Cardiac muscle cell (in vitro differentiated cells and primary cell): ENCODE results near the gene AHNAK. TPM values are rescaled to one million over a fixed set of nuclear protein-coding genes. Genes with fewer than 3 reads are reported as not detected.

Source experiments
- DNase-seq, 2 donors: peaks; one replicate each; pipeline versions ENCODE4 v3.0.0 to v3.0.0-alpha.2; 2010 to 2017; ENCODE audit warnings: low read depth in 1 of 2, low spot score in 1 of 2
- H3K27ac ChIP-seq: fragments of 200-600 bp; sonication (generic); 2 replicates; pipeline ENCODE4 v1.5.1; 2016
- H3K27me3 ChIP-seq: fragments of 200-600 bp; sonication (generic); 2 replicates; pipeline ENCODE4 v1.6.0; 2016; ENCODE audit warnings: control low read depth
- H3K36me3 ChIP-seq: fragments of 200-600 bp; sonication (generic); 2 replicates; pipeline ENCODE4 v1.5.1; 2016; ENCODE audit warnings: control low read depth
- H3K4me1 ChIP-seq: fragments of 200-600 bp; sonication (generic); 2 replicates; pipeline ENCODE4 v1.8.1; 2017; ENCODE audit warnings: low read depth, mild to moderate bottlenecking, mixed run types
- H3K4me3 ChIP-seq: fragments of 200-600 bp; sonication (generic); 2 replicates; pipeline ENCODE4 v1.5.1; 2016; ENCODE audit warnings: mild to moderate bottlenecking
- H3K9me3 ChIP-seq: fragments of 200-600 bp; sonication (generic); 2 replicates; pipeline ENCODE4 v1.5.1; 2017; ENCODE audit warnings: low read depth, mild to moderate bottlenecking, control low read depth
- polyA plus RNA-seq: library from polyadenylated mRNA; unstranded; fragments of >200 nt; fragmentation: Nextera tagmentation; extraction: Ambion mirVana; gene quantifications from 2 replicates; pipeline ENCODE4 v1.2.1, GENCODE V29; 2016
- total RNA-seq: library from RNA; depleted of rRNA; stranded (reverse); fragments of >200 nt; gene quantifications from 2 replicates; pipeline ENCODE4 v1.2.3, GENCODE V29; 2016
- TF ChIP-seq, protein P1 (sequence below): IDR thresholded peaks from 2 replicates; pipeline ENCODE4 v1.5.1; 2012; ENCODE audit warnings: low read depth, mild to moderate bottlenecking, low read length

AHNAK gene
- total and polyA plus RNA-seq, 2 experiments from 2014 or later = 13.4 to 77.1 TPM

DNA sequence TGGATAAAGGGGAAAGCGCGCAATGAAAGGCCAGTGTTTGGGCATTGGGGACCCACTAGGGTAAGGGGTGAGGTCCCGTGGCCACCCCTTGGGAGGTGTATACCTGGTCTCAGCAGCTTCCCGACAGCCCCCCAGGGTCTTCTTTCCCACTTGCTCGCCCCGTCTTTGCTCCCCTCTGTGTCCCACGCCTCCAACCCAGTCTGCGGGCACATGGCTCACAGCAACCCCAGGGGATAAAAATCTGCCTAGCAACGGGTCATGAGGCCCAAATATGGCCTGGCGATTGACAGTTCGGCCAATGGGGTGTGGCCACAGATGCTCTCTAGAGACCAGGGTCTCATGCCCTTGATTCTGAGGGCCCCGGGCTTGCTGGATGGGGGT, 41.6 kb downstream of the AHNAK start:
- peak; percentile 24 to 53 for DNase-seq
- Histone ChIP-seq H3K27me3 (no peaks in the 10 kb centered on the region), H3K36me3 (no peaks in the 10 kb centered on the region), H3K9me3 (no peaks in the 10 kb centered on the region), H3K4me3 (no peak overlapping the region), H3K4me1 (peaks cover 43% of the 10 kb centered on the region), H3K27ac (no peak overlapping the region)
- TF ChIP-seq, protein P1, sequence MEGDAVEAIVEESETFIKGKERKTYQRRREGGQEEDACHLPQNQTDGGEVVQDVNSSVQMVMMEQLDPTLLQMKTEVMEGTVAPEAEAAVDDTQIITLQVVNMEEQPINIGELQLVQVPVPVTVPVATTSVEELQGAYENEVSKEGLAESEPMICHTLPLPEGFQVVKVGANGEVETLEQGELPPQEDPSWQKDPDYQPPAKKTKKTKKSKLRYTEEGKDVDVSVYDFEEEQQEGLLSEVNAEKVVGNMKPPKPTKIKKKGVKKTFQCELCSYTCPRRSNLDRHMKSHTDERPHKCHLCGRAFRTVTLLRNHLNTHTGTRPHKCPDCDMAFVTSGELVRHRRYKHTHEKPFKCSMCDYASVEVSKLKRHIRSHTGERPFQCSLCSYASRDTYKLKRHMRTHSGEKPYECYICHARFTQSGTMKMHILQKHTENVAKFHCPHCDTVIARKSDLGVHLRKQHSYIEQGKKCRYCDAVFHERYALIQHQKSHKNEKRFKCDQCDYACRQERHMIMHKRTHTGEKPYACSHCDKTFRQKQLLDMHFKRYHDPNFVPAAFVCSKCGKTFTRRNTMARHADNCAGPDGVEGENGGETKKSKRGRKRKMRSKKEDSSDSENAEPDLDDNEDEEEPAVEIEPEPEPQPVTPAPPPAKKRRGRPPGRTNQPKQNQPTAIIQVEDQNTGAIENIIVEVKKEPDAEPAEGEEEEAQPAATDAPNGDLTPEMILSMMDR = no peak

DNA sequence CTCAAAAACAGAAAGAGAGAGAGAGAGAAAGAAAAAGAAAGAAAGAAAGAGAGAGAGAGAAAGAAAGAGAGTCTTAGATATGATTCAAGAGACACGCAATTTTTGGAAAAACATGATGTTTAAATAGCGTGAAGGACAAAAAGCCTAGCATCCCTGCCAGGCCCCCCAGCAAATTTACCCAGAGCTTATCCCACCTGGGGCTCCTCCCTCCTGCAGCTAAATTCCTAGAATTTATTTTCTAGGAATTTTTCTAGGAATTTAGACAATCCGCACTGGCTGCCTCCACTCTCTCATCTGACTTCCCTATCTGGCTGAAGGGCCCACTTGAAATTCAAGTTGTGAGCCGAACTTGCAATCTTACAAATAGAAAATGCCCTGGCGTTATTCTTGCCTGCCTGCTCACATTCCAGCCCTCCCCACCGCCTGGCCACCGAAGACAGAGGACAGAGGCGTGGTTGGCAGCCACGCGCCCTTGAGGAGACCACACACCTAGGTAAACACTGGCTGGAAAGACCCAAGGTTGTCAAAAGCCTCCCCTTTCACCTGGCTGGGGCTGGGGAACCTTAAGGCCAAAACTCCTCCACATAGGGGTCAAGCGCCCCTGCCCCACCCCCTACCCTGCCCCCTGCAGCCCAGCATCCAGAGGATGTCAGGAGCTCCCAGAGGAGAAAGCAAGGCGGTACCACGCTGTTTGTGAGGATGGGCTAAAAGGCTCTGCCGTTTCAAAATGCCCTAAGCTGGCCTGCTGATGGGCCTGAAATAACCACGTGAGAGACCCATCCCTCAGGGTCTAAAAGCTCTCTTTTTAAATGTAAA, 42.2 kb downstream of the AHNAK start:
- H3K27ac ChIP-seq = no peak overlapping the region
- no peak overlapping the region for H3K4me3 ChIP-seq
- peaks cover 43% of the 10 kb centered on the region for H3K4me1 ChIP-seq
- no peaks in the 10 kb centered on the region for H3K36me3 ChIP-seq
- TF ChIP-seq, protein P1 = no peak
- no peaks in the 10 kb centered on the region for H3K27me3 ChIP-seq
- peak in 1 of 2 donors; percentile 79 for DNase-seq
- H3K9me3 ChIP-seq = no peaks in the 10 kb centered on the region

DNA sequence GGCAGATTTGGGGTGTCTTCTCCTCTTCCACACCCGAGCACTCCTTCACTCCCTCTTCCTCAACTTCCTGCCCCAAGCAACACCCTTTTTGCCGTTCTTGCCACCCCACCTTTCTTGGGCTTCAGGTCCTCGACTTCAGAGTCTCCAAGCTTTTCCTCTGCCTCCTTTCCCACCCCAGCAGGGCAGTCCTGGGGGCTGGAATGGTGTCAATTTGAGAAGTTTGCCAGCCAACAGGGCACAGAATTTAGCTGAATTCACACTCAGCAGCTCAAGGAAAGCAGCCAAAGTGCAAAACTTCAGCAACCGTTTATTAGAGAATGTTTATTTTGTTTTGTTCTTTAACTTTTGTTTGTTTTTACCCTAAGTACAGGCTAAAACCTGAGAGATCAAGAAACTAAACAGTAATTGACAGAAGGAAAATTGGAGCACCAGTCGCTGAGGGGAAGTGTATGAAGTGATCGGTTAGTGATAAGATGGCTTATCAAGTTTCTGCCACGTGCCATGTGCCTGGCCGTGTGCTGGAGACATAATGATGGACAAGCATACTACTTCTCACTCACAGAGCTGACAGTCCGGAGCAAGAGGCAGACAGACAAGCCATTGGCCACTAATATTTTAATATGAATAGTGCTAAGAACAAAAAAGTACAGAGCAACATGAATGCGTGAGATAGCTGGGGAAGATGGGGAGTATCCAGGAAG, 44.4 kb downstream of the AHNAK start:
- no peak overlapping the region for H3K4me3 ChIP-seq
- no peak for DNase-seq
- H3K9me3 ChIP-seq = no peaks in the 10 kb centered on the region
- H3K27me3 ChIP-seq = no peaks in the 10 kb centered on the region
- H3K36me3 ChIP-seq = no peaks in the 10 kb centered on the region
- TF ChIP-seq, protein P1 = no peak
- H3K27ac ChIP-seq = peak overlapping the region; percentile 41
- peaks cover 35% of the 10 kb centered on the region for H3K4me1 ChIP-seq

DNA sequence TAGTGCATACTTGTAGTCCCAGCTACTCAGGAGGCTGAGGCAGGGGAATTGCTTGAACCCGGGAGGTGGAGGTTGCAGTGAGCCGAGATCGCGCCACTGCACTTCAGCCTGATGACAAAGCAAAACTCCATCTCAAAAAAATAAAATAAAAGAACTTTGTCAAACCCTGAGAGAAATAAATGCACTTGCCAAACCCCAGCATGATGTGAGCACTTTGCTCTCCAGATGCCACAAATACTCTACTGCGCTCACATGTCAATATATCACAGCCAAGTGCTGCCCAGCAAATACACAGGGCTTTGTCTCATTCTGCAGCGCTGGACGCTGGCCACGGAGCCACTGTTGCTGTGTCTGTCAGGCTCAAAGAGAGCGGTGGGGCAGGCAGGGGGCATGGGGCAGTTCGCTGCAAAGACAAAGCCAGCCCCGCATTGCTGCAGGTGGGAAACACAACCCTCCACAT, 45.1 kb downstream of the AHNAK start:
- Histone ChIP-seq H3K27me3 (no peaks in the 10 kb centered on the region), H3K27ac (peak overlapping the region; percentile 41), H3K9me3 (no peaks in the 10 kb centered on the region), H3K36me3 (no peaks in the 10 kb centered on the region), H3K4me1 (peaks cover 28% of the 10 kb centered on the region), H3K4me3 (no peak overlapping the region)
- TF ChIP-seq, protein P1 = no peak
- DNase-seq = peak in 1 of 2 donors; percentile 52

DNA sequence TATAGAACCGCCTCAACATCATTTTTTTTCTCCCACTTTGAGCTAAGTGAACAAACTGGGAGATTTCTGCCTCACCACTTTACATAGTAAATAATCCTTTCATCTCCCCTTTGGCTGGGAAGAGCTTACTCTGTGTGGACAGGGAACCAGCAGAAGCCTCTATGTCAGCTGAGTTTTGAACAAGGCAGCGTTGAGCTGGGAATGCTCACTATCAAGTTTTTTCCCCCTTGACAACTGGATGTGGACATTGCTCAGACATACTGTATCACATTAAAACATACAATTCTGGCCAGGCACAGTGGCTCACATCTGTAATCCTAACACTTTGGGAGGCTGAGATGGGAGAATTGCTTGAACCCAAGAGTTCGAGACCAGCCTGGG, 46.0 kb downstream of the AHNAK start:
- Histone ChIP-seq H3K27me3 (no peaks in the 10 kb centered on the region), H3K4me1 (peaks cover 24% of the 10 kb centered on the region), H3K27ac (no peak overlapping the region), H3K36me3 (no peaks in the 10 kb centered on the region), H3K4me3 (no peak overlapping the region), H3K9me3 (no peaks in the 10 kb centered on the region)
- no peak for DNase-seq
- TF ChIP-seq, protein P1 = no peak
